ENCODE data around the gene FAM13A. TPM values are rescaled to one million over a fixed set of nuclear protein-coding genes. Genes with fewer than 3 reads are reported as not detected.

Gene FAM13A
- total and polyA plus RNA-seq, 2 donors (not counting 3 experiments of a cell fraction or from before 2014, with no cell fraction given): 3.3 to 10.5 TPM

DNA sequence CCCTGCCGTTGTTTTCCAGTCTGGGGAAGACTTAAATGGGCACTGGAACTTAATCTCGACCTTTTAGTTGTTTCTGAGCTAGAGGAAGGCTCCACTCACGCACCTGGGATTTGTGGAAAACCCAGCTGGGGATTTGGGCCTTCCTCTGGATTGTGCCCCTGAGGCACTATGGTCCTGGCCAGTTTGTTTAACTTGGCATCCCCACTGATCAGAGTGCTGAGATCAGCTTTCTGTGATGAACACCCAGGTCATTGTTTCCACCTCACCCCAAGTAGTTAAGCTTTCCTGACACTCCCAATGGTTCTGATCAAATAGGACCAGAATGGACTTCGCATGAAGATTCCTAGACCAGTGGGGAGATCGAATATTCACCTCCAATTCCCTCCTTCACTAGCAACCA lies 338.9 kb downstream of the FAM13A start:
- dilution Hi-C loops (cut with MboI; ENCODE audit: extremely low pct_ligation_motif_present, low sequenced_read_pairs): no loop called here
- H3K4me1 ChIP-seq (ENCODE audit: control insufficient read depth, extremely low read depth, insufficient read depth, low read length): no peaks in the 10 kb centered on the region
- CTCF ChIA-PET: no interaction called here
- no peaks in the 10 kb centered on the region for H3K9me1 ChIP-seq (replicated peaks; ENCODE audit: control insufficient read depth, extremely low read depth, insufficient read depth, low read length)
- POLR2A ChIA-PET: no interaction called here
- TF ChIP-seq FOS (IDR thresholded peaks at IDR 0.05; ENCODE audit: borderline replicate concordance, insufficient read depth, low read length): no peak
- TF ChIP-seq JUN (IDR thresholded peaks at IDR 0.05; ENCODE audit: borderline replicate concordance, insufficient read depth, insufficient read length, low read depth): no peak
- TF ChIP-seq EZH2 (IDR thresholded peaks at IDR 0.05; ENCODE audit: borderline replicate concordance, low read depth, low read length, severe bottlenecking): no peak
- TF ChIP-seq MYC (IDR thresholded peaks at IDR 0.05; ENCODE audit: low read depth, low read length): no peak
- TF ChIP-seq, protein P1, sequence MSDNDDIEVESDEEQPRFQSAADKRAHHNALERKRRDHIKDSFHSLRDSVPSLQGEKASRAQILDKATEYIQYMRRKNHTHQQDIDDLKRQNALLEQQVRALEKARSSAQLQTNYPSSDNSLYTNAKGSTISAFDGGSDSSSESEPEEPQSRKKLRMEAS (IDR thresholded peaks at IDR 0.05; ENCODE audit: insufficient read depth, insufficient read length): no peak
- TF ChIP-seq, protein P2, sequence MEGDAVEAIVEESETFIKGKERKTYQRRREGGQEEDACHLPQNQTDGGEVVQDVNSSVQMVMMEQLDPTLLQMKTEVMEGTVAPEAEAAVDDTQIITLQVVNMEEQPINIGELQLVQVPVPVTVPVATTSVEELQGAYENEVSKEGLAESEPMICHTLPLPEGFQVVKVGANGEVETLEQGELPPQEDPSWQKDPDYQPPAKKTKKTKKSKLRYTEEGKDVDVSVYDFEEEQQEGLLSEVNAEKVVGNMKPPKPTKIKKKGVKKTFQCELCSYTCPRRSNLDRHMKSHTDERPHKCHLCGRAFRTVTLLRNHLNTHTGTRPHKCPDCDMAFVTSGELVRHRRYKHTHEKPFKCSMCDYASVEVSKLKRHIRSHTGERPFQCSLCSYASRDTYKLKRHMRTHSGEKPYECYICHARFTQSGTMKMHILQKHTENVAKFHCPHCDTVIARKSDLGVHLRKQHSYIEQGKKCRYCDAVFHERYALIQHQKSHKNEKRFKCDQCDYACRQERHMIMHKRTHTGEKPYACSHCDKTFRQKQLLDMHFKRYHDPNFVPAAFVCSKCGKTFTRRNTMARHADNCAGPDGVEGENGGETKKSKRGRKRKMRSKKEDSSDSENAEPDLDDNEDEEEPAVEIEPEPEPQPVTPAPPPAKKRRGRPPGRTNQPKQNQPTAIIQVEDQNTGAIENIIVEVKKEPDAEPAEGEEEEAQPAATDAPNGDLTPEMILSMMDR (IDR thresholded peaks at IDR 0.05; ENCODE audit: extremely low read depth in 1 of 2, insufficient read depth in 1 of 2, low read depth in 1 of 2, low read length in 2 of 2): no peak
- BruUV-seq (replicated peaks): no TSS peak
- no peaks in the 10 kb centered on the region for H3K27me3 ChIP-seq (ENCODE audit: control insufficient read depth in 2 of 2, insufficient read depth in 2 of 2, low read length in 2 of 2)
- intact Hi-C loops (cut with micrococcal nuclease): no loop called here
- H2AFZ ChIP-seq (ENCODE audit: low read depth, low read length): no peak overlapping the region
- H3K27ac ChIP-seq (ENCODE audit: insufficient read depth, low read depth, low read length): no peak overlapping the region
- no peaks in the 10 kb centered on the region for H3K79me2 ChIP-seq (ENCODE audit: control insufficient read depth, insufficient read depth, low read length)
- no peak overlapping the region for H3K9ac ChIP-seq (replicated peaks; ENCODE audit: extremely low read depth, insufficient read depth, low read length)
- H3K4me3 ChIP-seq (replicated peaks in 1 of 3; ENCODE audit: insufficient read depth in 1 of 3, low read depth in 1 of 3, low read length in 3 of 3): no peak overlapping the region
- DNase-seq (ENCODE audit: low read depth, low spot score) (no peak), FAIRE-seq (no peak)
- H3K9me3 ChIP-seq (replicated peaks; ENCODE audit: control insufficient read depth, insufficient read depth, low read length): no peaks in the 10 kb centered on the region
- H4K20me1 ChIP-seq (replicated peaks; ENCODE audit: control insufficient read depth, extremely low read depth, insufficient read depth, low read length): no peaks in the 10 kb centered on the region
- H3K4me2 ChIP-seq (ENCODE audit: insufficient read depth, low read length): no peak overlapping the region
- H3K36me3 ChIP-seq (ENCODE audit: control insufficient read depth in 2 of 2, extremely low read depth in 1 of 2, insufficient read depth in 2 of 2, low read length in 2 of 2): peaks cover 0 to 4% of the 10 kb centered on the region in 2 experiments
